ENCODE data around the gene APOO. TPM values are rescaled to one million over a fixed set of nuclear protein-coding genes. Genes with fewer than 3 reads are reported as not detected.
A peak's percentile ranks its signal among the peaks of the same experiment; 100 is the strongest.

Gene APOO
- 27.7 TPM for total RNA-seq

- DNase-seq (ENCODE audit: low spot score in 2 of 2) (peak; percentile 81 to 83), FAIRE-seq (no peak)
These were observed at the start of gene APOO, which contains the start of gene CXorf58 for GRCh38 chrX:23907498-23908218. Gene APOO (minus strand): TSS chrX:23907938. CDS start chrX:23907702, 236 bp downstream. Gene CXorf58 (plus strand): TSS chrX:23908006. CDS start chrX:23910303, 2,297 bp downstream.

- DNase-seq (ENCODE audit: low spot score in 2 of 2) = no peak
- no peak for FAIRE-seq
These were observed 46.7 kb upstream of the APOO start for GRCh38 chrX:23954396-23954795.

- FAIRE-seq (no peak), DNase-seq (ENCODE audit: low spot score in 2 of 2) (no peak)
These were observed 46.2 kb upstream of the APOO start for GRCh38 chrX:23953908-23954269.

- FAIRE-seq = no peak
These were observed 45.5 kb upstream of the APOO start for GRCh38 chrX:23952984-23953907.

GRCh38 chrX:23952391-23952790 is 44.7 kb upstream of the APOO start:
- no peak for FAIRE-seq

More at GRCh38 chrX:23952984-23953907, 45.5 kb upstream of the APOO start:
- peak in 1 of 2 donors; percentile 2 for DNase-seq (ENCODE audit: low spot score in 2 of 2)

GRCh38 chrX:23945206-23945605 is 37.5 kb upstream of the APOO start:
- no peak for FAIRE-seq
- DNase-seq (ENCODE audit: low spot score in 2 of 2) = no peak

More at GRCh38 chrX:23952391-23952790, 44.7 kb upstream of the APOO start:
- DNase-seq (ENCODE audit: low spot score in 2 of 2) = no peak

GRCh38 chrX:23944234-23944633 is 36.5 kb upstream of the APOO start:
- DNase-seq (ENCODE audit: low spot score in 2 of 2) = no peak
- FAIRE-seq = no peak

GRCh38 chrX:23939203-23939602 is 31.5 kb upstream of the APOO start:
- FAIRE-seq = no peak
- DNase-seq (ENCODE audit: low spot score in 2 of 2) = no peak

GRCh38 chrX:23938690-23939089 is 31.0 kb upstream of the APOO start:
- DNase-seq (ENCODE audit: low spot score in 2 of 2) = no peak
- no peak for FAIRE-seq

- DNase-seq (ENCODE audit: low spot score in 2 of 2) (no peak), FAIRE-seq (no peak)
These were observed 29.4 kb upstream of the APOO start for GRCh38 chrX:23937100-23937499.

GRCh38 chrX:23936180-23936579 is 28.4 kb upstream of the APOO start:
- FAIRE-seq = no peak

GRCh38 chrX:23935106-23935505 is 27.4 kb upstream of the APOO start:
- FAIRE-seq (no peak), DNase-seq (ENCODE audit: low spot score in 2 of 2) (no peak)

More at GRCh38 chrX:23936180-23936579, 28.4 kb upstream of the APOO start:
- DNase-seq (ENCODE audit: low spot score in 2 of 2) = no peak

- DNase-seq (ENCODE audit: low spot score in 2 of 2) (no peak), FAIRE-seq (no peak)
These were observed 24.3 kb upstream of the APOO start for GRCh38 chrX:23932046-23932445.

- DNase-seq (ENCODE audit: low spot score in 2 of 2) (no peak), FAIRE-seq (no peak)
These were observed 23.3 kb upstream of the APOO start for GRCh38 chrX:23930894-23931604.

GRCh38 chrX:23926015-23926414 is 18.3 kb upstream of the APOO start:
- FAIRE-seq (no peak), DNase-seq (ENCODE audit: low spot score in 2 of 2) (no peak)

GRCh38 chrX:23919706-23920320 is 12.1 kb upstream of the APOO start:
- DNase-seq (ENCODE audit: low spot score in 2 of 2) = no peak
- FAIRE-seq = no peak

- DNase-seq (ENCODE audit: low spot score in 2 of 2) = no peak
- no peak for FAIRE-seq
These were observed 11.4 kb upstream of the APOO start for GRCh38 chrX:23919148-23919547.

- no peak for FAIRE-seq
- DNase-seq (ENCODE audit: low spot score in 2 of 2) = no peak
These were observed 3.5 kb upstream of the APOO start for GRCh38 chrX:23911126-23911835.

GRCh38 chrX:23908219-23909004 is 674 bp upstream of the APOO start:
- no peak for FAIRE-seq
- no peak for DNase-seq (ENCODE audit: low spot score in 2 of 2)

All from frontal cortex (tissue), 4 donors.